Measurements from ENCODE around the gene GRK6.
A peak's percentile ranks its signal among the peaks of the same experiment; 100 is the strongest.

The GRK6 gene

DNA sequence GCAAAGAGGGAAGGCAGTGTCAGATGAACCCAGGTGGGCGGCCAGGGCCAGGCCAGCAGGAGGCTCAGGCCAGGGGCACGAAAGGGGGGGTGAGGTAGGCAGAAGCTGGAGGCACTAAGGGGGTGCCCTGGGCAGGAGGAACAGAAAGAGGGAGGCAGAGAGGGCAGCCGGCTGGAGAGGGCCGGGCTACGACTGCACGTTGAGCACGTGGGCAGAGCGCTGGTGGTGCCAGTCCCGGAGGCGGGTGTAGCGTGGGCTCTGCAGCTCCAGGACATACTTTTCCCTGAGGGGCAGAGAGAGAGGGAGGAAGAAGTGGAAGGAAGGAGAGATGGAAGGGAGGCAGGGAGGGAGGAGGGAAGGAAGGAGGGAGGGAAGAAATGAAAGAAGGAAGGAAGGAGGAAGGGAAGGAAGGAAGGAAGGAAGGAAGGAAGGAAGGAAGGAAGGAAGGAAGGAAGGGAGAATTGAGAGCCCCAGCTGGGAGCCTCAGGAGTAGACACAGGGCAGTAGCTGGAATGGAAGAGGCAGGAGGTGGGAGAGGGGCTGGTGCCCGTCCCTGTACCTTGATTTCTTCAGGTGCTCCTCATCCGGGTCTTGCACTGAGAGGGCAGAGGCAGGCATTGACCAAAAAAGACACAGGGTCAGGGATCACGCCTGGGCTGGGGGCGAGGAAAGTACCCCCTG, 64.0 kb downstream of the GRK6 start:
- TF ChIP-seq, protein P1, sequence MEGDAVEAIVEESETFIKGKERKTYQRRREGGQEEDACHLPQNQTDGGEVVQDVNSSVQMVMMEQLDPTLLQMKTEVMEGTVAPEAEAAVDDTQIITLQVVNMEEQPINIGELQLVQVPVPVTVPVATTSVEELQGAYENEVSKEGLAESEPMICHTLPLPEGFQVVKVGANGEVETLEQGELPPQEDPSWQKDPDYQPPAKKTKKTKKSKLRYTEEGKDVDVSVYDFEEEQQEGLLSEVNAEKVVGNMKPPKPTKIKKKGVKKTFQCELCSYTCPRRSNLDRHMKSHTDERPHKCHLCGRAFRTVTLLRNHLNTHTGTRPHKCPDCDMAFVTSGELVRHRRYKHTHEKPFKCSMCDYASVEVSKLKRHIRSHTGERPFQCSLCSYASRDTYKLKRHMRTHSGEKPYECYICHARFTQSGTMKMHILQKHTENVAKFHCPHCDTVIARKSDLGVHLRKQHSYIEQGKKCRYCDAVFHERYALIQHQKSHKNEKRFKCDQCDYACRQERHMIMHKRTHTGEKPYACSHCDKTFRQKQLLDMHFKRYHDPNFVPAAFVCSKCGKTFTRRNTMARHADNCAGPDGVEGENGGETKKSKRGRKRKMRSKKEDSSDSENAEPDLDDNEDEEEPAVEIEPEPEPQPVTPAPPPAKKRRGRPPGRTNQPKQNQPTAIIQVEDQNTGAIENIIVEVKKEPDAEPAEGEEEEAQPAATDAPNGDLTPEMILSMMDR (IDR thresholded peaks at IDR 0.05; ENCODE audit: low read depth, low read length), result no peak
- no peak overlapping the region for H3K4me3 ChIP-seq (replicated peaks in 1 of 2; ENCODE audit: low read depth in 2 of 2, low read length in 2 of 2)
- no peak for DNase-seq (ENCODE audit: low read depth in 2 of 2)

DNA sequence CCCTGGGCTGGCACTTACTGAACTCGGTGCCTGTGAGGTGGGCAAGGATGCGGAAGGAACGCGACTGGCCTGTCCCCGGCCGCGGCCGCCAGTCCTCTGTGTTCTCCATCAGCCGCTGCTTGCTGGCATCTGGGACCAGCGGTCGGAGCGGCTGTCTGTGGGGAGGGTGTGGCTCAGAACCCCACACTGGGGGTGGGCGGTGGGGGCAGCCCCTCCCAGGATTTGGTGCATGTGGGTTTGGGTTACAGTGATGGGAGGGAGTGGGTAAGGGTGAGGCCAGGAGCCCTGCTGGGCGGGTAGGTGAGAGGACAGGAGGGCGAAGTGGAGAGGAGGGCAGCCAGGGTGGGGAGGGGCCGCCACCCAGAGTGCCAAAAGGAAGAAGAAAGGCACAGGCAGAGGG, 64.5 kb downstream of the GRK6 start:
- no peak overlapping the region for H3K4me3 ChIP-seq (replicated peaks in 1 of 2; ENCODE audit: low read depth in 2 of 2, low read length in 2 of 2)
- TF ChIP-seq, protein P1 (IDR thresholded peaks at IDR 0.05; ENCODE audit: low read depth, low read length), result no peak
- no peak for DNase-seq (ENCODE audit: low read depth in 2 of 2)

DNA sequence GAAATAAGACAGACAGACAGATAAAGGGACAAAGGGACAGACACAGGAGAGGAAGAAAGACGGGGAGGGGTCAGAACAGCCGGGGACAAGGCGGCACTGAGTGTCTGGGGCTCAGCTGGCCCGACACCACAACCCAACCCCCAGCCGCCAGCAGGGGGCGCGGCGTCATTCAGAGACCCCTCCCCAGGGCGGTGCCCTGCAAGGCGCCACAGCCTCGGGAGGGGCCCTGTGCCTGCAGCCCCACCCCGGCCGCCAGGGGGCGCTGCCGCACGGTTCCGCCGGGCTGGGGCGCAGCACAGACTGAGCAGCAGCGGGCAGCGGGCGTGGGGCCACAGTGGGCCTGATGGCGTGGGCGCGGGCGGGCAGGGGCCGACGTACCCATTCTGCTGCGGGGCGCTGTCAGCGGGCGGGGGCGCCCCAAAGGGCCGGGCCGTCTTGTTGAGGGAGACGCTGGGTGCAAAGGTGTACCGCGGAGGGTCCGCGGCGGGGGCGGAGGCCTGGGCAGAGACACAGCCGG, 65.0 kb downstream of the GRK6 start:
- TF ChIP-seq, protein P1 (IDR thresholded peaks at IDR 0.05; ENCODE audit: low read depth, low read length), result peak; percentile 27
- no peak overlapping the region for H3K4me3 ChIP-seq (replicated peaks in 1 of 2; ENCODE audit: low read depth in 2 of 2, low read length in 2 of 2)
- DNase-seq (ENCODE audit: low read depth in 2 of 2), result peak; percentile 39 to 49

DNA sequence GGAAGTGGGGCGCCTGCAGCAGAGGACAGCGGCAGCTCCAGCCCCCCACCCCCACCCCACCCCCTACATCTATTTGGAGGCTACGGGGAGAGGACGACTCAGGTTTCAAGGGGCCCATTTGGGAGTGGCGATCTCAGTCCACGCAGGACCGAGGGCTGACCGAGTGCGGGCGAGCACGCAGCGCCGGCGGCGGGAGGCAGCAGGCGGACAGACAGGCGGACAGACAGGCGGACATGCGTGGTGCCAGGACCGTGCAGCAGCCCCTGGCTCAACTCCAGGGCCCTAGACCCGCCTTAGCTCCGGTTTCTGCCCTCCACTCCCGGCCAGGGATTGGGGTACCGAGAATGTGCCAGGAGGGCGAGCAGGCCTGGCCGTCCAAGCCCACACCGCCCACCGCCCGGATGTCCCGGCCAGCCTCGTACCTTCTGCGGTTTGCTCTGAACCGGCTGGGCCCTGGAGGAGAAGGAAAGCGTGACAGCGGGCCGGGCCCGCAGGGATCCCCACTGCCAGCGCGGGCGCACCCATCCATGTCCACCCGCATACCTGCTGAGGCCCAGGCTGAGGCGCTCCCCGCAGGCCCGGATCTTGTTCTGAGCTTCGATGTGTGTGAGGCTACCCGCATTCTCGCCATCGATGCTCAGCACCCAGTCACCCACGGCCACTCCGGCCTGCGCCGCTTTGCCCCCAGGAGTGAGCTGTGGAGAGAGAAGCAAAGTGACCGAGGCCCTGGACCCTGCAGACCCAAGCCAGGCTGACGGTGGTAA, 65.7 kb downstream of the GRK6 start:
- TF ChIP-seq, protein P1 (IDR thresholded peaks at IDR 0.05; ENCODE audit: low read depth, low read length), result no peak
- DNase-seq (ENCODE audit: low read depth in 2 of 2), result no peak
- no peak overlapping the region for H3K4me3 ChIP-seq (replicated peaks in 1 of 2; ENCODE audit: low read depth in 2 of 2, low read length in 2 of 2)

All from cardiac fibroblast (primary cell).